GM12865 (cell line): Measurements from ENCODE around the gene NPIPA5.
"Not testable (repeated sequence)": the region's sequence is repeated elsewhere in the genome, so short reads cannot be mapped to it uniquely, and the experiment has no call there.

Experiments
- DNase-seq: peaks from one replicate; pipeline ENCODE4 v3.0.0; 2010; ENCODE audit warnings: low read depth
- H3K4me3 ChIP-seq: 2 replicates; pipeline ENCODE4 v1.5.1; 2011; ENCODE audit warnings: mild to moderate bottlenecking, low read depth, low read length, control low read depth
- CTCF ChIP-seq: IDR thresholded peaks from 2 replicates; pipeline ENCODE4 v1.5.1; 2011; ENCODE audit warnings: low read length, control low read depth, low read depth, inconsistent platforms; ENCODE audit not compliant: insufficient read depth; ENCODE audit errors: missing control alignments

The NPIPA5 gene

GRCh38 chr16:15415511-15415985 is 37.5 kb upstream of the NPIPA5 start:
- no peak overlapping the region for H3K4me3 ChIP-seq
- no peak for TF ChIP-seq CTCF
- no peak for DNase-seq

GRCh38 chr16:15409476-15409875 is 31.4 kb upstream of the NPIPA5 start:
- not testable (repeated sequence) for DNase-seq, H3K4me3 ChIP-seq

GRCh38 chr16:15407756-15408155 is 29.7 kb upstream of the NPIPA5 start:
- H3K4me3 ChIP-seq, DNase-seq: not testable (repeated sequence)

GRCh38 chr16:15404792-15405191 is 26.7 kb upstream of the NPIPA5 start:
- no peak for TF ChIP-seq CTCF
- no peak overlapping the region for H3K4me3 ChIP-seq
- peak; percentile 70 for DNase-seq

- DNase-seq, result not testable (repeated sequence)
Measured at GRCh38 chr16:15404091-15404490, 26.0 kb upstream of the NPIPA5 start.

GRCh38 chr16:15403392-15403995 is 25.4 kb upstream of the NPIPA5 start:
- no peak for TF ChIP-seq CTCF
- no peak overlapping the region for H3K4me3 ChIP-seq
- peak; percentile 19 for DNase-seq

More at GRCh38 chr16:15404091-15404490, 26.0 kb upstream of the NPIPA5 start:
- H3K4me3 ChIP-seq, result not testable (repeated sequence)

- no peak overlapping the region for H3K4me3 ChIP-seq
- DNase-seq, result no peak
- TF ChIP-seq CTCF, result no peak
Measured at GRCh38 chr16:15401972-15402371, 23.9 kb upstream of the NPIPA5 start.

GRCh38 chr16:15400314-15400713 is 22.2 kb upstream of the NPIPA5 start:
- DNase-seq, H3K4me3 ChIP-seq: not testable (repeated sequence)

- no peak for TF ChIP-seq CTCF
- H3K4me3 ChIP-seq, result no peak overlapping the region
- DNase-seq, result no peak
Measured at GRCh38 chr16:15399317-15399716, 21.2 kb upstream of the NPIPA5 start.
